ENCODE measurements around the gene ZNF490. TPM values are rescaled to one million over a fixed set of nuclear protein-coding genes. Genes with fewer than 3 reads are reported as not detected.

ZNF490 gene
- polyA plus RNA-seq, 2 of the 4 experiments (the other 2 are of a cell fraction) = 0.57 to 2.4 TPM

DNA sequence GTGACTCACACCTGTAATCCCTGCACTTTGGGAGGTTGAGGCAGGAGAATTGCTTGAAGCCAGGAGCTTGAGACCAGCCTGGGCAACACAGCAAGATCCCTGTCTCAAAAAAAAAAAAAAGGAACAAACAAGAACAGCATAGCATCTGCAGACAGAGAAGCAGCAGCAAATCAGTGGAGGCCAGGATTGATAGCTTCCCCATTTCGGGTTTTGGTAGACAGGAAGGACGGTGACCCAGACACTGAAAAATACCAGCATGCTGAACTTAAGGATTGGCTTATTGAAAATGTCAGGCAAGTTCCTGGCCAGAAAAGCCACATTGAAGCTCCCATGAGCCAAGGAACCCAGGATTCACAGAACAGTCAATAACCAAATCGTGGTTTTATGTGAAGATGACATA, 3.0 kb downstream of the ZNF490 start:
- whole genome bisulfite sequencing (ENCODE audit: missing lambda C conversion rate) = 79% methylated on average over 3 of the region's 3 CpGs
- Histone ChIP-seq H3K9me3 (peaks cover 15% of the 10 kb centered on the region; the same call in 2 of the 3 replicates), H3K4me2 (no peak overlapping the region), H3K4me3 (no peak overlapping the region), H3K4me1 (no peaks in the 10 kb centered on the region), H3K27ac (no peak overlapping the region)
- CTCF ChIA-PET = no interaction called here
- TF ChIP-seq ZNF302 (CRISPR knock-in tag; IDR thresholded peaks at IDR 0.05) = no peak
- no peak for TF ChIP-seq TFCP2L1 (CRISPR knock-in tag; IDR thresholded peaks at IDR 0.05)
- no peak for TF ChIP-seq HES2 (IDR thresholded peaks at IDR 0.05)
- DNase-seq (ENCODE audit: low read depth in 1 of 2, low spot score in 1 of 2) (no peak), FAIRE-seq (no peak), ATAC-seq (no peak)
- POLR2A ChIA-PET = no interaction called here

- POLR2A ChIA-PET = no interaction called here
- no peak for TF ChIP-seq KDM1A (IDR thresholded peaks at IDR 0.05; ENCODE audit: low read depth)
- peaks cover 12% of the 10 kb centered on the region; the same call in 2 of the 3 replicates for H3K9me3 ChIP-seq
- no peak overlapping the region for H3K4me3 ChIP-seq
- H3K27ac ChIP-seq = no peak overlapping the region
- WGBS (ENCODE audit: missing lambda C conversion rate) = 100% methylated on average over 1 of the region's 1 CpG
- no peak overlapping the region for H3K4me2 ChIP-seq
- CTCF ChIA-PET = no interaction called here
- ATAC-seq (no peak), DNase-seq (ENCODE audit: low read depth in 1 of 2, low spot score in 1 of 2) (no peak), FAIRE-seq (no peak)
- H3K4me1 ChIP-seq = no peaks in the 10 kb centered on the region
These were observed 3.8 kb downstream of the ZNF490 start for GRCh38 chr19:12606796-12607195.

- Histone ChIP-seq H3K27ac (no peak overlapping the region), H3K4me1 (no peaks in the 10 kb centered on the region), H3K4me2 (no peak overlapping the region), H3K9me3 (peaks cover 3% of the 10 kb centered on the region; the same call in 2 of the 3 replicates), H3K4me3 (no peak overlapping the region)
- CTCF ChIA-PET = no interaction called here
- TF ChIP-seq RARB (CRISPR knock-in tag; IDR thresholded peaks at IDR 0.05) (no peak), TP53 (CRISPR knock-in tag; IDR thresholded peaks at IDR 0.05) (no peak), CTCF (IDR thresholded peaks at IDR 0.05) (no peak), NR3C1 (IDR thresholded peaks at IDR 0.05) (no peak), CBX8 (IDR thresholded peaks at IDR 0.05) (no peak)
- TF ChIP-seq, protein P1, sequence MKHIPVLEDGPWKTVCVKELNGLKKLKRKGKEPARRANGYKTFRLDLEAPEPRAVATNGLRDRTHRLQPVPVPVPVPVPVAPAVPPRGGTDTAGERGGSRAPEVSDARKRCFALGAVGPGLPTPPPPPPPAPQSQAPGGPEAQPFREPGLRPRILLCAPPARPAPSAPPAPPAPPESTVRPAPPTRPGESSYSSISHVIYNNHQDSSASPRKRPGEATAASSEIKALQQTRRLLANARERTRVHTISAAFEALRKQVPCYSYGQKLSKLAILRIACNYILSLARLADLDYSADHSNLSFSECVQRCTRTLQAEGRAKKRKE (CRISPR knock-in tag; IDR thresholded peaks at IDR 0.05; ENCODE audit: low read depth) = no peak
- ATAC-seq (no peak), DNase-seq (ENCODE audit: low read depth in 1 of 2, low spot score in 1 of 2) (no peak), FAIRE-seq (no peak)
- POLR2A ChIA-PET = interaction anchor here (0.7 kb wide), 1 partner anchor 13 kb away, joined by 3 read pairs; no protein-coding TSS in a partner anchor
- 91% methylated on average over 1 of the region's 1 CpG for WGBS (ENCODE audit: missing lambda C conversion rate)
These were observed 6.9 kb downstream of the ZNF490 start for GRCh38 chr19:12603714-12604113.

- ChIA-PET POLR2A (no interaction called here), CTCF (no interaction called here)
- 84% methylated on average over 11 of the region's 11 CpGs for WGBS (ENCODE audit: missing lambda C conversion rate)
- H3K4me1 ChIP-seq = no peaks in the 10 kb centered on the region
- H3K4me3 ChIP-seq = no peak overlapping the region
- DNase-seq (ENCODE audit: low read depth in 1 of 2, low spot score in 1 of 2) (no peak), ATAC-seq (no peak), FAIRE-seq (no peak)
- H3K9me3 ChIP-seq = no peaks in the 10 kb centered on the region; the same call in 2 of the 3 replicates
- no peak overlapping the region for H3K27ac ChIP-seq
- no peak overlapping the region for H3K4me2 ChIP-seq
- TF ChIP-seq FOXS1 (CRISPR knock-in tag; IDR thresholded peaks at IDR 0.05) (no peak), MYC (IDR thresholded peaks at IDR 0.05; ENCODE audit: borderline replicate concordance, low read length) (no peak), CTCF (IDR thresholded peaks at IDR 0.05) (no peak), REST (IDR thresholded peaks at IDR 0.05) (no peak), RAD21 (conservative IDR thresholded peaks at IDR 0.05 in 1 of 2, IDR thresholded peaks at IDR 0.05 in 1 of 2) (no peak), HEYL (CRISPR knock-in tag; IDR thresholded peaks at IDR 0.05) (no peak), RCOR1 (IDR thresholded peaks at IDR 0.05; ENCODE audit: low read depth, low read length) (no peak), EHMT2 (IDR thresholded peaks at IDR 0.05; ENCODE audit: low read depth) (no peak), CBX2 (IDR thresholded peaks at IDR 0.05; ENCODE audit: borderline replicate concordance, low read depth) (no peak), BCL3 (IDR thresholded peaks at IDR 0.05) (no peak)
- TF ChIP-seq, protein P1 (CRISPR knock-in tag; IDR thresholded peaks at IDR 0.05; ENCODE audit: low read depth) = no peak
These were observed 13.0 kb downstream of the ZNF490 start for GRCh38 chr19:12597594-12597993.
